AG04449 (cell line): ENCODE measurements around the gene HOXA11.

Experiments
- CTCF ChIA-PET: fragments of 350-600 bp; formaldehyde crosslinking; extraction: SDS; loops from one replicate; lab custom pipeline; 2021; ENCODE audit warnings: antibody characterized with exemption; lab: Yijun Ruan, JAX
- POLR2A ChIA-PET: fragments of 400-600, 350-600 bp; formaldehyde crosslinking; extraction: SDS; loops from one replicate; lab custom pipeline; 2020; ENCODE audit warnings: antibody characterized with exemption, inconsistent platforms; lab: Yijun Ruan, JAX
- DNase-seq: peaks from one replicate; pipeline ENCODE4 v3.0.0-alpha.2; 2010; ENCODE audit warnings: low read depth, low spot score
- H3K4me3 ChIP-seq: 2 replicates; pipeline ENCODE4 v1.5.1; 2011; ENCODE audit warnings: low read depth, mild to moderate bottlenecking, control low read depth, low read length
- CTCF ChIP-seq: IDR thresholded peaks from one replicate; pipeline ENCODE4 v1.5.1; 2011; ENCODE audit warnings: mild to moderate bottlenecking, moderate library complexity, low read length, control low read depth, inconsistent platforms; ENCODE audit not compliant: insufficient read depth; ENCODE audit errors: missing control alignments

HOXA11 gene

GRCh38 chr7:27189997-27190748 lies 5.1 kb upstream of the HOXA11 start:
- POLR2A ChIA-PET = no interaction called here
- no peak overlapping the region for H3K4me3 ChIP-seq
- TF ChIP-seq CTCF = no peak
- CTCF ChIA-PET = interaction anchor here (1.2 to 2.4 kb wide), 6 partner anchors 8 to 906 kb away, joined by 3 to 11 read pairs (median 6); partner anchors contain the start of gene HOXA13
- no peak for DNase-seq

- no peak for DNase-seq
- ChIA-PET POLR2A (no interaction called here), CTCF (interaction anchor here (1.2 to 2.4 kb wide), 5 partner anchors 8 to 888 kb away, joined by 3 to 11 read pairs (median 6); partner anchors contain the start of gene HOXA13)
- H3K4me3 ChIP-seq = no peak overlapping the region
- TF ChIP-seq CTCF = no peak
Measured at GRCh38 chr7:27189295-27189996, 4.4 kb upstream of the HOXA11 start.

- H3K4me3 ChIP-seq = no peak overlapping the region
- no peak for TF ChIP-seq CTCF
- POLR2A ChIA-PET = no interaction called here
- no peak for DNase-seq
- CTCF ChIA-PET = interaction anchor here (1.8 to 2.4 kb wide), 2 partner anchors 10 kb away, joined by 7 to 10 read pairs; no protein-coding TSS in a partner anchor
Measured at GRCh38 chr7:27188386-27189294, 3.6 kb upstream of the HOXA11 start.

- CTCF ChIA-PET = interaction anchor here (1.0 to 3.5 kb wide), 6 partner anchors 8 to 874 kb away, joined by 3 to 51 read pairs (median 8); no protein-coding TSS in a partner anchor
- POLR2A ChIA-PET = no interaction called here
- no peak for DNase-seq
- no peak overlapping the region for H3K4me3 ChIP-seq
- no peak for TF ChIP-seq CTCF
Measured at GRCh38 chr7:27187475-27188385, 2.7 kb upstream of the HOXA11 start.

GRCh38 chr7:27186668-27187474 lies 1.8 kb upstream of the HOXA11 start:
- no peak overlapping the region for H3K4me3 ChIP-seq
- POLR2A ChIA-PET = no interaction called here
- no peak for TF ChIP-seq CTCF

More at GRCh38 chr7:27186668-27187474, 1.8 kb upstream of the HOXA11 start:
- DNase-seq = no peak
- CTCF ChIA-PET = interaction anchor here (1.0 to 3.5 kb wide), 7 partner anchors 8 to 875 kb away, joined by 3 to 51 read pairs (median 7); no protein-coding TSS in a partner anchor
